ENCODE data around the gene MMRN1. TPM values are rescaled to one million over a fixed set of nuclear protein-coding genes. Genes with fewer than 3 reads are reported as not detected.

The MMRN1 gene
- total and polyA plus RNA-seq, 2 of the 8 experiments (the other 6 are each of a cell fraction or from before 2014, with no cell fraction given), result not detected

DNA sequence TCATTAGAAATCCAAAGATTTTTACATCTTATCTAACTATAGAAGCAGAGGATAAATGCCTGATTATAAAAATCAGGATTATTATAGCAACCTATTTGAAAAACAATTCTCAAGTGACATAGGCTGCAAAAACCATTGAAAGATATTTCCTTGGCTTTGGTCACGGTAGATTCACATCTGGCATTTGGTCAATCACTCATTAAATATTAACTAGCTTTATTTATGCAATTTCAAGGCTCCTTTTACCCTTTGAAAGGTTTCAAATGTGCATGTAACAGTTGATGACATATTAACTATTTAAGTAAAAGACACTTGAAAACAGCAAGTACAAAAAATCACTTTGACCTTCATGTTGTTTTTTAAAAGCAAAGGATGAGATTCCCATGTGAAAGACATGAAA, 98.1 kb downstream of the MMRN1 start:
- ChIA-PET CTCF (ENCODE audit: partially characterized antibody) (no interaction called here), POLR2A (ENCODE audit: partially characterized antibody) (no interaction called here)
- no peak overlapping the region for H3K9ac ChIP-seq (replicated peaks in 1 of 4; ENCODE audit: extremely low read depth in 1 of 4, low read depth in 3 of 4, low read length in 3 of 4)
- no peaks in the 10 kb centered on the region for H3K27me3 ChIP-seq (replicated peaks in 1 of 4; ENCODE audit: control insufficient read depth in 3 of 4, extremely low read depth in 1 of 4, insufficient read depth in 3 of 4, low read length in 3 of 4)
- H3K18ac ChIP-seq (ENCODE audit: extremely low read depth, low read length), result no peak overlapping the region
- no peak overlapping the region for H2BK120ac ChIP-seq (replicated peaks; ENCODE audit: low read depth, low read length)
- no peak overlapping the region for H3K27ac ChIP-seq (ENCODE audit: low read depth, low read length)
- H3K14ac ChIP-seq (ENCODE audit: insufficient read length), result no peak overlapping the region
- H3K9me3 ChIP-seq (ENCODE audit: insufficient read depth in 2 of 2, low read depth in 1 of 2, low read length in 1 of 2), result no peaks in the 10 kb centered on the region
- H2AFZ ChIP-seq (ENCODE audit: low read length), result no peak overlapping the region
- H3K23ac ChIP-seq (ENCODE audit: insufficient read length), result no peak overlapping the region
- H3K4me2 ChIP-seq (ENCODE audit: insufficient read depth in 1 of 2, low read depth in 2 of 2, low read length in 2 of 2), result no peak overlapping the region
- H4K91ac ChIP-seq (replicated peaks; ENCODE audit: insufficient read length, low read length), result no peak overlapping the region
- WGBS, 2 experiments (ENCODE audit: extremely low coverage in 1 of 2, insufficient coverage in 1 of 2, insufficient read length in 1 of 2, insufficient replicate concordance in 2 of 2, low coverage in 1 of 2, low lambda C conversion rate in 2 of 2, missing lambda C conversion rate in 1 of 2), result 96% methylated on average over 1 of the region's 1 CpG; no CpG with 5 or more reads in 1 of the 2 experiments
- no peak overlapping the region for H4K8ac ChIP-seq (ENCODE audit: extremely low read depth, insufficient read depth, low read length)
- H4K5ac ChIP-seq (ENCODE audit: insufficient read length, low read depth, low read length), result no peak overlapping the region
- no peak overlapping the region for H2BK20ac ChIP-seq (ENCODE audit: low read length)
- no peak for FAIRE-seq
- H3K36me3 ChIP-seq (ENCODE audit: control insufficient read depth in 2 of 4, insufficient read depth in 4 of 4, low read length in 3 of 4), result no peaks in the 10 kb centered on the region
- TF ChIP-seq SP4 (IDR thresholded peaks at IDR 0.05; ENCODE audit: low read length), result no peak
- no peak for TF ChIP-seq YY1 (IDR thresholded peaks at IDR 0.05; ENCODE audit: low read depth, low read length)
- no peak for TF ChIP-seq SUZ12 (IDR thresholded peaks at IDR 0.05; ENCODE audit: low read length)
- TF ChIP-seq EP300 (IDR thresholded peaks at IDR 0.05; ENCODE audit: borderline replicate concordance in 1 of 2, low read depth in 2 of 2, low read length in 2 of 2), result no peak
- no peak for TF ChIP-seq KDM5A (IDR thresholded peaks at IDR 0.05; ENCODE audit: low read length)
- TF ChIP-seq TEAD4 (IDR thresholded peaks at IDR 0.05; ENCODE audit: low read depth, low read length), result no peak
- no peak for TF ChIP-seq BACH1 (IDR thresholded peaks at IDR 0.05; ENCODE audit: low read length)
- TF ChIP-seq, protein P1, sequence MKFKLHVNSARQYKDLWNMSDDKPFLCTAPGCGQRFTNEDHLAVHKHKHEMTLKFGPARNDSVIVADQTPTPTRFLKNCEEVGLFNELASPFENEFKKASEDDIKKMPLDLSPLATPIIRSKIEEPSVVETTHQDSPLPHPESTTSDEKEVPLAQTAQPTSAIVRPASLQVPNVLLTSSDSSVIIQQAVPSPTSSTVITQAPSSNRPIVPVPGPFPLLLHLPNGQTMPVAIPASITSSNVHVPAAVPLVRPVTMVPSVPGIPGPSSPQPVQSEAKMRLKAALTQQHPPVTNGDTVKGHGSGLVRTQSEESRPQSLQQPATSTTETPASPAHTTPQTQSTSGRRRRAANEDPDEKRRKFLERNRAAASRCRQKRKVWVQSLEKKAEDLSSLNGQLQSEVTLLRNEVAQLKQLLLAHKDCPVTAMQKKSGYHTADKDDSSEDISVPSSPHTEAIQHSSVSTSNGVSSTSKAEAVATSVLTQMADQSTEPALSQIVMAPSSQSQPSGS (IDR thresholded peaks at IDR 0.05; ENCODE audit: low read length), result no peak
- TF ChIP-seq TAF1 (IDR thresholded peaks at IDR 0.05; ENCODE audit: low read depth, low read length), result no peak
- TF ChIP-seq CTBP2 (IDR thresholded peaks at IDR 0.05; ENCODE audit: borderline replicate concordance, insufficient read depth, insufficient read length, low read length), result no peak
- no peak for TF ChIP-seq SIN3A (conservative IDR thresholded peaks at IDR 0.05 in 1 of 2, IDR thresholded peaks at IDR 0.05 in 1 of 2; ENCODE audit: low read depth in 1 of 2, low read length in 2 of 2)
- no peak for TF ChIP-seq RAD21 (IDR thresholded peaks at IDR 0.05 in 1 of 2, conservative IDR thresholded peaks at IDR 0.05 in 1 of 2; ENCODE audit: low read depth in 2 of 2, low read length in 2 of 2)
- TF ChIP-seq JUN (IDR thresholded peaks at IDR 0.05; ENCODE audit: low read depth, low read length), result no peak
- no peak overlapping the region for H2BK15ac ChIP-seq (ENCODE audit: low read length)
- H2AK5ac ChIP-seq (ENCODE audit: low read depth, low read length), result no peak overlapping the region
- no peak overlapping the region for H3K4me3 ChIP-seq (ENCODE audit: extremely low read depth in 1 of 4, insufficient read depth in 2 of 4, low read depth in 3 of 4, low read length in 4 of 4)
- DNase-seq (ENCODE audit: low read depth in 1 of 2, low spot score in 2 of 2), result no peak
- no peaks in the 10 kb centered on the region for H3K79me2 ChIP-seq (ENCODE audit: control insufficient read depth in 1 of 2, insufficient read depth in 2 of 2, low read length in 2 of 2)
- no peaks in the 10 kb centered on the region; the same call in 1 of the 2 replicates for H3K23me2 ChIP-seq (ENCODE audit: low read depth, low read length)
- H2BK12ac ChIP-seq (ENCODE audit: low read depth, low read length), result no peak overlapping the region
- no peaks in the 10 kb centered on the region for H3K4me1 ChIP-seq (replicated peaks in 1 of 4; ENCODE audit: control insufficient read depth in 3 of 4, insufficient read depth in 4 of 4, low read length in 3 of 4)
- H2BK5ac ChIP-seq (ENCODE audit: low read depth, low read length), result no peak overlapping the region
- H3K56ac ChIP-seq (replicated peaks; ENCODE audit: insufficient read length, low read depth, low read length), result no peak overlapping the region
- H3K4ac ChIP-seq (replicated peaks; ENCODE audit: insufficient read length, low read depth, low read length), result no peak overlapping the region
- H4K20me1 ChIP-seq (replicated peaks in 1 of 2; ENCODE audit: control insufficient read depth in 1 of 2, insufficient read depth in 2 of 2, low read length in 2 of 2), result no peaks in the 10 kb centered on the region
- no peaks in the 10 kb centered on the region for H3K79me1 ChIP-seq (ENCODE audit: low read depth, low read length)
